Endodermal cell (in vitro differentiated cells): ENCODE results near the gene CBFA2T2. TPM values are rescaled to one million over a fixed set of nuclear protein-coding genes. Genes with fewer than 3 reads are reported as not detected.
A peak's percentile ranks its signal among the peaks of the same experiment; 100 is the strongest.

Experiments
- DNase-seq: peaks from one replicate; pipeline ENCODE4 v3.0.0-alpha.2; 2017
- H3K27ac ChIP-seq: 2 replicates; pipeline ENCODE4 v1.5.1; 2013; ENCODE audit warnings: mild to moderate bottlenecking, low read depth, low read length, moderate library complexity
- H3K27me3 ChIP-seq: 2 replicates; pipeline ENCODE4 v1.6.1; 2013; ENCODE audit warnings: mild to moderate bottlenecking, low read length, moderate library complexity; ENCODE audit not compliant: insufficient read depth, control insufficient read depth, poor library complexity, severe bottlenecking
- H3K36me3 ChIP-seq: 2 replicates; pipeline ENCODE4 v1.7.0; 2013; ENCODE audit warnings: mild to moderate bottlenecking, low read length, moderate library complexity; ENCODE audit not compliant: control insufficient read depth, insufficient read depth
- H3K4me1 ChIP-seq: one replicate; pipeline ENCODE4 v1.7.0; 2013; ENCODE audit warnings: low read length; ENCODE audit not compliant: control insufficient read depth, insufficient read depth
- H3K4me3 ChIP-seq: 2 replicates; pipeline ENCODE4 v1.5.1; 2013; ENCODE audit warnings: mild to moderate bottlenecking, low read length, moderate library complexity
- H3K9ac ChIP-seq: 2 replicates; pipeline ENCODE4 v1.6.1; 2013; ENCODE audit warnings: mild to moderate bottlenecking, low read length, moderate library complexity; ENCODE audit not compliant: poor library complexity, severe bottlenecking; ENCODE audit errors: extremely low read depth
- H3K9me3 ChIP-seq: 2 replicates; pipeline ENCODE4 v1.6.1; 2013; ENCODE audit warnings: mild to moderate bottlenecking, low read length, moderate library complexity; ENCODE audit not compliant: control insufficient read depth
- H3K27ac Mint-ChIP-seq: 2 replicates; pipeline ENCODE4 v1.8.0; 2020; ENCODE audit warnings: mixed read lengths
- H3K27me3 Mint-ChIP-seq: 2 replicates; pipeline ENCODE4 v1.8.0; 2021; ENCODE audit warnings: mild to moderate bottlenecking, mixed read lengths; ENCODE audit not compliant: insufficient read depth
- H3K36me3 Mint-ChIP-seq: 2 replicates; pipeline ENCODE4 v1.8.0; 2020; ENCODE audit warnings: low read depth, mixed read lengths
- H3K4me1 Mint-ChIP-seq: 2 replicates; pipeline ENCODE4 v1.8.0; 2020; ENCODE audit warnings: mixed read lengths
- H3K4me3 Mint-ChIP-seq: 2 replicates; pipeline ENCODE4 v1.8.0; 2020; ENCODE audit warnings: mild to moderate bottlenecking, moderate library complexity, mixed read lengths
- H3K9me3 Mint-ChIP-seq: 2 replicates; pipeline ENCODE4 v1.8.0; 2020; ENCODE audit warnings: mild to moderate bottlenecking, mixed read lengths
- CTCF ChIP-seq: fragments of 200-600 bp; sonication (generic); conservative IDR thresholded peaks from 2 replicates; pipeline ENCODE4 v1.5.0; 2021; ENCODE audit warnings: antibody characterized with exemption, mild to moderate bottlenecking
- WGBS, 2 experiments: methylation state at CpG; one replicate each; pipeline versions ENCODE4 v1.1.5 to v1.1.7; 2013; ENCODE audit warnings: missing lambda C conversion rate in 2 of 2, mixed read lengths in 1 of 2; ENCODE audit not compliant: insufficient coverage in 1 of 2, insufficient read length in 1 of 2; 5-methylcytosine and 5-hydroxymethylcytosine counted together
- total RNA-seq, 2 donors: library from RNA; stranded (reverse); fragmentation: NEBNext Ultra II Directional in 1 of 2; extraction: Animal tissue kit (Norgen Biotek cat#: 25700) in 1 of 2; gene quantifications; 2 replicates in 1 of 2; 3 replicates in 1 of 2; pipeline ENCODE4 v1.2.1, GENCODE V29; 2021

CBFA2T2 gene
- total RNA-seq, 2 donors from 2014 or later: 26.8 to 32.7 TPM

GRCh38 chr20:33676652-33677645 is 187.1 kb downstream of the CBFA2T2 start:
- H3K4me3 Mint-ChIP-seq: no peak overlapping the region
- H3K27ac Mint-ChIP-seq: no peak overlapping the region
- WGBS, 2 experiments: 94 to 95% methylated on average over 25 to 30 of the region's 31 CpGs

GRCh38 chr20:33677991-33678702 is 188.3 kb downstream of the CBFA2T2 start:
- H3K27ac Mint-ChIP-seq: no peak overlapping the region
- Histone ChIP-seq H3K36me3 (peaks cover 20% of the 10 kb centered on the region), H3K4me3 (no peak overlapping the region), H3K9ac (no peak overlapping the region), H3K9me3 (no peaks in the 10 kb centered on the region), H3K4me1 (peaks cover 4% of the 10 kb centered on the region), H3K27ac (no peak overlapping the region), H3K27me3 (no peaks in the 10 kb centered on the region)
- H3K9me3 Mint-ChIP-seq: no peaks in the 10 kb centered on the region
- WGBS, 2 experiments: 90 to 93% methylated on average over 7 to 15 of the region's 15 CpGs
- H3K27me3 Mint-ChIP-seq: no peaks in the 10 kb centered on the region
- peaks cover 19% of the 10 kb centered on the region for H3K4me1 Mint-ChIP-seq
- H3K4me3 Mint-ChIP-seq: no peak overlapping the region
- DNase-seq: peak; percentile 41
- no peak for TF ChIP-seq CTCF
- peaks cover 35% of the 10 kb centered on the region for H3K36me3 Mint-ChIP-seq

More at GRCh38 chr20:33676652-33677645, 187.1 kb downstream of the CBFA2T2 start:
- no peak overlapping the region for H3K4me3 ChIP-seq
- H3K9ac ChIP-seq: no peak overlapping the region
- Mint-ChIP-seq H3K9me3 (no peaks in the 10 kb centered on the region), H3K27me3 (no peaks in the 10 kb centered on the region), H3K36me3 (peaks cover 39% of the 10 kb centered on the region), H3K4me1 (peaks cover 29% of the 10 kb centered on the region)
- H3K27ac ChIP-seq: no peak overlapping the region
- no peaks in the 10 kb centered on the region for H3K9me3 ChIP-seq
- TF ChIP-seq CTCF: no peak
- peak; percentile 46 for DNase-seq
- H3K36me3 ChIP-seq: peaks cover 24% of the 10 kb centered on the region
- H3K4me1 ChIP-seq: peaks cover 13% of the 10 kb centered on the region
- no peaks in the 10 kb centered on the region for H3K27me3 ChIP-seq

GRCh38 chr20:33679758-33680485 is 190.0 kb downstream of the CBFA2T2 start:
- Histone ChIP-seq H3K4me3 (no peak overlapping the region), H3K9ac (no peak overlapping the region), H3K36me3 (peaks cover 20% of the 10 kb centered on the region), H3K9me3 (no peaks in the 10 kb centered on the region), H3K27ac (no peak overlapping the region), H3K27me3 (no peaks in the 10 kb centered on the region), H3K4me1 (no peaks in the 10 kb centered on the region)
- no peak overlapping the region for H3K27ac Mint-ChIP-seq
- H3K4me1 Mint-ChIP-seq: peaks cover 19% of the 10 kb centered on the region
- 93 to 96% methylated on average over 13 to 20 of the region's 20 CpGs for WGBS, 2 experiments
- TF ChIP-seq CTCF: no peak
- no peaks in the 10 kb centered on the region for H3K27me3 Mint-ChIP-seq
- DNase-seq: no peak
- no peak overlapping the region for H3K4me3 Mint-ChIP-seq
- H3K36me3 Mint-ChIP-seq: peaks cover 35% of the 10 kb centered on the region
- H3K9me3 Mint-ChIP-seq: no peaks in the 10 kb centered on the region
